ENCODE measurements around the gene FAM20A. TPM values are rescaled to one million over a fixed set of nuclear protein-coding genes. Genes with fewer than 3 reads are reported as not detected.

FAM20A gene
- total and polyA plus RNA-seq, 9 of the 15 experiments (the other 6 are each of a cell fraction or from before 2014, with no cell fraction given) = 0.07 TPM; not detected in 8

DNA sequence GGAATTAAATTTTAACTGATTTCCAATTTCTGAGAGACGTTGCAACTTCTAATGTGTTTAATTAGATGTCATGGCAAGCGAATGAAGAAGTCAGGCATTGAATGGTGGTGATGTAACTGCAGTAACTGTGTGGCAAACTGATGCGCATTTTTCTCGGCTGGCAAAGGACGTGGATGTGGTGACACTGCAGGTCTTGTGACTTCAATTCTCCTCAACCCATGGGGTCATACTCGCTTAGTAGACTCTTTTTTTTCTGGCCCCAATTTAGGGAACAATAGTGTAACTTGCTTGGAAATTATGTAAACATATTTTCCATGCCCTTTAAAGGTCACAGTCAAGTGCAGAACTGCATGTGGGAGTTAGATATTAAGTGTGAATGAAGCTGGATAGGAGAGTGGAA lies 1.9 kb upstream of the FAM20A start:
- in situ Hi-C loops (cut with MboI) = no loop called here

More for the DNA sequence above, 1.9 kb upstream of the FAM20A start:
- Histone ChIP-seq H3K9me1 (ENCODE audit: control insufficient read depth, insufficient read depth, low read length) (no peaks in the 10 kb centered on the region), H4K20me1 (replicated peaks; ENCODE audit: control insufficient read depth, insufficient read depth, low read length) (no peaks in the 10 kb centered on the region; the same call in 1 of the 2 replicates), H3K27me3 (ENCODE audit: control insufficient read depth in 2 of 2, insufficient read depth in 2 of 2, low read length in 2 of 2) (peaks cover 15 to 24% of the 10 kb centered on the region in 2 experiments), H3K9ac (ENCODE audit: insufficient read depth in 1 of 2, low read depth in 2 of 2, low read length in 2 of 2) (no peak overlapping the region), H3K4me3 (no peak overlapping the region), H3K4me1 (replicated peaks in 1 of 2; ENCODE audit: control insufficient read depth in 2 of 2, insufficient read depth in 2 of 2, low read length in 2 of 2) (peaks cover 0 to 17% of the 10 kb centered on the region in 2 experiments; a peak in 2 of 5 replicates), H3K9me3 (replicated peaks; ENCODE audit: control insufficient read depth, insufficient read depth, low read depth, low read length) (no peaks in the 10 kb centered on the region), H3K4me2 (ENCODE audit: insufficient read depth, low read length) (no peak overlapping the region), H3K27ac (ENCODE audit: extremely low read depth, low read depth, low read length) (no peak overlapping the region), H3K36me3 (ENCODE audit: control insufficient read depth, insufficient read depth, low read length) (no peaks in the 10 kb centered on the region), H3K79me2 (ENCODE audit: control insufficient read depth, insufficient read depth, low read length) (no peaks in the 10 kb centered on the region), H2AFZ (ENCODE audit: low read depth, low read length) (no peak overlapping the region)
- DNase-seq (ENCODE audit: extremely low read depth in 1 of 4, low spot score in 3 of 4) (no peak), ATAC-seq (no peak), FAIRE-seq (no peak)
- CTCF ChIA-PET (ENCODE audit: low intra/inter-chr PET ratio) = no interaction called here
- intact Hi-C loops (cut with micrococcal nuclease) = no loop called here
- POLR2A ChIA-PET = no interaction called here
- BruUV-seq (replicated peaks) = no TSS peak
- TF ChIP-seq RBM14 (IDR thresholded peaks at IDR 0.05; ENCODE audit: borderline replicate concordance, insufficient read depth, low read depth, low read length) (no peak), ZBTB9 (CRISPR knock-in tag; IDR thresholded peaks at IDR 0.05) (no peak), ZBTB26 (CRISPR knock-in tag; IDR thresholded peaks at IDR 0.05) (no peak), JUNB (CRISPR knock-in tag; conservative IDR thresholded peaks at IDR 0.05) (no peak), ZNF408 (CRISPR knock-in tag; IDR thresholded peaks at IDR 0.05; ENCODE audit: low read depth) (no peak), NEUROD1 (IDR thresholded peaks at IDR 0.05; ENCODE audit: borderline replicate concordance, low read depth, low read length, partially characterized antibody) (no peak), E2F1 (CRISPR knock-in tag; IDR thresholded peaks at IDR 0.05) (no peak), SIN3A (IDR thresholded peaks at IDR 0.05; ENCODE audit: borderline replicate concordance in 2 of 2, control insufficient read depth in 1 of 2, low read depth in 2 of 2, low read length in 2 of 2) (no peak), MAFG (tag; conservative IDR thresholded peaks at IDR 0.05) (no peak), CGGBP1 (CRISPR knock-in tag; IDR thresholded peaks at IDR 0.05) (no peak), TAF15 (IDR thresholded peaks at IDR 0.05; ENCODE audit: low read depth, low read length) (no peak), ZFP36 (IDR thresholded peaks at IDR 0.05; ENCODE audit: low read depth, low read length, partially characterized antibody) (no peak), FIP1L1 (IDR thresholded peaks at IDR 0.05; ENCODE audit: low read depth, low read length, poor library complexity, severe bottlenecking) (no peak)
- TF ChIP-seq, protein P1, sequence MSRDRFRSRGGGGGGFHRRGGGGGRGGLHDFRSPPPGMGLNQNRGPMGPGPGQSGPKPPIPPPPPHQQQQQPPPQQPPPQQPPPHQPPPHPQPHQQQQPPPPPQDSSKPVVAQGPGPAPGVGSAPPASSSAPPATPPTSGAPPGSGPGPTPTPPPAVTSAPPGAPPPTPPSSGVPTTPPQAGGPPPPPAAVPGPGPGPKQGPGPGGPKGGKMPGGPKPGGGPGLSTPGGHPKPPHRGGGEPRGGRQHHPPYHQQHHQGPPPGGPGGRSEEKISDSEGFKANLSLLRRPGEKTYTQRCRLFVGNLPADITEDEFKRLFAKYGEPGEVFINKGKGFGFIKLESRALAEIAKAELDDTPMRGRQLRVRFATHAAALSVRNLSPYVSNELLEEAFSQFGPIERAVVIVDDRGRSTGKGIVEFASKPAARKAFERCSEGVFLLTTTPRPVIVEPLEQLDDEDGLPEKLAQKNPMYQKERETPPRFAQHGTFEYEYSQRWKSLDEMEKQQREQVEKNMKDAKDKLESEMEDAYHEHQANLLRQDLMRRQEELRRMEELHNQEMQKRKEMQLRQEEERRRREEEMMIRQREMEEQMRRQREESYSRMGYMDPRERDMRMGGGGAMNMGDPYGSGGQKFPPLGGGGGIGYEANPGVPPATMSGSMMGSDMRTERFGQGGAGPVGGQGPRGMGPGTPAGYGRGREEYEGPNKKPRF (IDR thresholded peaks at IDR 0.05; ENCODE audit: low read depth, low read length) = no peak
- WGBS (ENCODE audit: insufficient coverage, low coverage, missing lambda C conversion rate) = 2% methylated on average over 6 of the region's 6 CpGs

All from K562 (cell line).